Measurements from ENCODE around the gene HOXD13.

HOXD13 gene

DNA sequence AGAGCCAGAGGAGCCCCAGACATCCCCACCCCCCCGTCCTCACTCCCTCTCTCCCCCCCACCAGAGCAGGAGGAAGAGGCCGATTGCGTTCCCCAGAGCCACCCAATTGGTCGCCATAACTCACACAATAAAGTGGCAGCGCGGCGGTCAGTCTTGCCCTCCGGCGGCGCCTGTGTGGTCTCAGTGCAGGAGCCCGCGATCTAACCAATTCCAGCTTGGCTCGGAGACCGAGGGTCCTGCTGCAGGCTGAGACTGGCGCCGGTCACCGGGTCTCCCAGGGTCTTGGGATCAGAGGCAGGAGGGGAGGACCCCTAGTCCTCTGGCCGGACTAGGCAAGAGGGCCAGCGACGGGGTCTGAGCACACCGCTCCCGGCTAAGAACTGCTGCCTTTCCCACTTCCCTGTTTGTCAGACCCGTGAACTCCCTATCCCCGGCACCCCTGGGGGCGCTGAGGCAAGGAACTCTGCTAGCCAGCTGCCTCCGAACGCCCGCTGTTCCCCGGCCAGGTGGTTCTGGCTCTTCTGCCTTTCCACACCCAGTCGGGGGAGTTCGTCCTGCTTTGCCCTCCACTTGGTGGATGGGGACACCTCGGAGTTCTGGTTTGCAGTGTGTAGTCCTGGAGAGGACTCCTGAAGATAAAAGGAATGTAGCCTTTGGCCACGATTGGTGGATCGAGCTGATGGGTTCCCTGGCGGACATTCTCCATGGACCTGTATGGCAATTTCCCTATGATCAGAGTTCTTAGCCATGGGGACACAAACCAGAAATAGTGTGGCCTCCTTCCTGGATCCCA lies 6.0 kb downstream of the HOXD13 start:
- no peak overlapping the region for H3K9ac ChIP-seq (ENCODE audit: low read length)
- peaks cover 98% of the 10 kb centered on the region for H3K27me3 ChIP-seq (replicated peaks; ENCODE audit: control insufficient read depth, insufficient read depth, low read length)
- peaks cover 19% of the 10 kb centered on the region for H3K9me3 ChIP-seq (ENCODE audit: control insufficient read depth, low read length)
- H3K4me1 ChIP-seq (ENCODE audit: control insufficient read depth, insufficient read depth, low read length): peaks cover 10% of the 10 kb centered on the region
- H3K36me3 ChIP-seq (ENCODE audit: control insufficient read depth, insufficient read depth, low read length, severe bottlenecking): no peaks in the 10 kb centered on the region
- no peak for DNase-seq (ENCODE audit: low read depth)
- H3K4me3 ChIP-seq (ENCODE audit: low read length): no peak overlapping the region

DNA sequence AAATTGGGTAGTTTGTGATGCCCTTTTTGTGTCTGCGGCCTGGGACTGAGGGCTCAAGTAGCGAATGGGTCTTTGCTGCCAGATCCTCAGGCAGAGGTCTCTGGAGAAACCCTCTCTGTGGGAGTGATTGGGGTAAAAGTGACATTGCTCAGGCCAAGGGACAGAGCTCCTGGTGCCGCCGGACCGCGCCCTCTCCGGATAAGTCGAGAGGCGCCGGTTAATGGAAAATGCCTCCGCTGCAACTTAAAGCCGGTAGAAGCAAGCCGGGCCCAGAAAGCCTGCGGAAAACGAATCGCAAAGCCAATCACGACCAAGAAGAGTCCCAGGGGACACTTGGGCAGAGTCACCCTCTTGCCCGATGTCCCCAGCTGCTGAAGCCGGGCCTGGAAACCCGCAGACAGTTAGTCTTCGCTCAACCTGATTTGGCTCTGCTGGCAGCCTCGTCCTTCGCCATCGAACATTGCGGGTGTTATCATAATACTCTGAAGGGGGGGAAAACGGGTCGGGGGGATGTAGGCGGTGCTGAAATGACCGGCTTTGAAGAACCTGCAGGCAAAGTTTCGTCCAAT lies 6.7 kb downstream of the HOXD13 start:
- peaks cover 18% of the 10 kb centered on the region for H3K9me3 ChIP-seq (ENCODE audit: control insufficient read depth, low read length)
- no peaks in the 10 kb centered on the region for H3K36me3 ChIP-seq (ENCODE audit: control insufficient read depth, insufficient read depth, low read length, severe bottlenecking)
- no peak for DNase-seq (ENCODE audit: low read depth)
- H3K27me3 ChIP-seq (replicated peaks; ENCODE audit: control insufficient read depth, insufficient read depth, low read length): peaks cover 97% of the 10 kb centered on the region
- peaks cover 17% of the 10 kb centered on the region for H3K4me1 ChIP-seq (ENCODE audit: control insufficient read depth, insufficient read depth, low read length)
- no peak overlapping the region for H3K4me3 ChIP-seq (ENCODE audit: low read length)
- no peak overlapping the region for H3K9ac ChIP-seq (ENCODE audit: low read length)

DNA sequence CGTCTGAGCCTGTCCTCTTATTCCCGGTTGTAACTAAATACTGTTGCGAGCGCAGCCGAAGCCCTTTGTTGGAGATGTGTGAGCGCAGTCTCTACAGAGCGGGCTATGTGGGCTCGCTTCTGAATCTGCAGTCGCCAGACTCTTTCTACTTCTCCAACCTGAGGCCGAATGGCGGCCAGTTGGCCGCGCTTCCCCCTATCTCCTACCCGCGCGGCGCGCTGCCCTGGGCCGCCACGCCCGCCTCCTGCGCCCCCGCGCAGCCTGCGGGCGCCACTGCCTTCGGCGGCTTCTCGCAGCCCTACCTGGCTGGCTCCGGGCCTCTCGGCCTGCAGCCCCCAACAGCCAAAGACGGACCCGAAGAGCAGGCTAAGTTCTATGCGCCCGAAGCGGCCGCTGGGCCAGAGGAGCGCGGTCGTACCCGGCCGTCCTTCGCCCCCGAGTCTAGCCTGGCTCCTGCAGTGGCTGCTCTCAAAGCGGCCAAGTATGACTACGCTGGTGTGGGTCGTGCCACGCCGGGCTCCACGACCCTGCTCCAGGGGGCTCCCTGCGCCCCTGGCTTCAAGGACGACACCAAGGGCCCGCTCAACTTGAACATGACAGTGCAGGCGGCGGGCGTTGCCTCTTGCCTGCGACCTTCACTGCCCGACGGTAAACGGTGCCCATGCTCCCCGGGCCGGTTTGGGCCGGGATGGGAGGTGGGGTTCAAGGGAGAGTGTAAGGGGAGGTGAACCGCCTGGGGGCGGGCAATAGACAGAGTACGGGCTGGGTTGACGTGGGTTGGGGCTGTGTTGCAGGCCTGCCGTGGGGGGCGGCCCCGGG lies 7.4 kb downstream of the HOXD13 start, which contains the start of gene HOXD12:
Gene HOXD12 (plus strand): TSS at position 68 of the 819 bp plus-strand sequence. CDS start 7 bp downstream, at position 75.
- peaks cover 91% of the 10 kb centered on the region for H3K27me3 ChIP-seq (replicated peaks; ENCODE audit: control insufficient read depth, insufficient read depth, low read length)
- no peak for DNase-seq (ENCODE audit: low read depth)
- H3K9me3 ChIP-seq (ENCODE audit: control insufficient read depth, low read length): peaks cover 13% of the 10 kb centered on the region
- H3K9ac ChIP-seq (ENCODE audit: low read length): no peak within 1 kb of the TSS
- no peak within 1 kb of the TSS for H3K4me3 ChIP-seq (ENCODE audit: low read length)
- H3K36me3 ChIP-seq (ENCODE audit: control insufficient read depth, insufficient read depth, low read length, severe bottlenecking): no peaks in the 10 kb centered on the region
- peaks cover 23% of the 10 kb centered on the region for H3K4me1 ChIP-seq (ENCODE audit: control insufficient read depth, insufficient read depth, low read length)

DNA sequence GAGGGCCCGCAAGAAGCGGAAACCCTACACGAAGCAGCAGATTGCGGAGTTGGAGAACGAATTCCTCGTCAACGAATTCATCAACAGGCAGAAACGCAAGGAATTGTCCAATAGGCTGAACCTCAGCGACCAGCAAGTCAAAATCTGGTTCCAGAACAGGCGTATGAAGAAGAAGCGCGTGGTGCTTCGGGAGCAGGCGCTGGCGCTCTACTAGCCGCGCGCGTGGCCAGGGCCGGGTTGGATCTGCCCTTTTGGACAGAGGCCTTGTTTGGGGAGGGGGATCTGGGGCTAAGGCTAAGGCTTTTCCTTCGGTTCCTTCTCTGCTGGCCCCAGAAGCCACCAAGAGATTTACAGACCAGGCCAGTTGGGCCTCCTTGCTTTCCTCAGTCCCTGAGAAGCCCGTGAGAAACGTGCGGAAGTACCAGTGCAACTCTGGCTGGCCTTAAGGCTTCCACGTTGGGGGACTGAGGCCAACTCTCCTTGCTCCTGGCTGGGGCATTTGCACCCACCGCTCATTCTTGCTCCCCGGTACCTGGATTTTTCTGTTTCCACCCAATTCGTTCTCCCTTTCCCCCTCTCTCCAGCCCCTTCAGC lies 8.1 kb downstream of the HOXD13 start:
- Histone ChIP-seq H3K9ac (ENCODE audit: low read length) (no peak overlapping the region), H3K4me3 (ENCODE audit: low read length) (no peak overlapping the region), H3K4me1 (ENCODE audit: control insufficient read depth, insufficient read depth, low read length) (peaks cover 24% of the 10 kb centered on the region), H3K36me3 (ENCODE audit: control insufficient read depth, insufficient read depth, low read length, severe bottlenecking) (no peaks in the 10 kb centered on the region), H3K27me3 (replicated peaks; ENCODE audit: control insufficient read depth, insufficient read depth, low read length) (peaks cover 91% of the 10 kb centered on the region), H3K9me3 (ENCODE audit: control insufficient read depth, low read length) (peaks cover 13% of the 10 kb centered on the region)
- DNase-seq (ENCODE audit: low read depth): no peak

DNA sequence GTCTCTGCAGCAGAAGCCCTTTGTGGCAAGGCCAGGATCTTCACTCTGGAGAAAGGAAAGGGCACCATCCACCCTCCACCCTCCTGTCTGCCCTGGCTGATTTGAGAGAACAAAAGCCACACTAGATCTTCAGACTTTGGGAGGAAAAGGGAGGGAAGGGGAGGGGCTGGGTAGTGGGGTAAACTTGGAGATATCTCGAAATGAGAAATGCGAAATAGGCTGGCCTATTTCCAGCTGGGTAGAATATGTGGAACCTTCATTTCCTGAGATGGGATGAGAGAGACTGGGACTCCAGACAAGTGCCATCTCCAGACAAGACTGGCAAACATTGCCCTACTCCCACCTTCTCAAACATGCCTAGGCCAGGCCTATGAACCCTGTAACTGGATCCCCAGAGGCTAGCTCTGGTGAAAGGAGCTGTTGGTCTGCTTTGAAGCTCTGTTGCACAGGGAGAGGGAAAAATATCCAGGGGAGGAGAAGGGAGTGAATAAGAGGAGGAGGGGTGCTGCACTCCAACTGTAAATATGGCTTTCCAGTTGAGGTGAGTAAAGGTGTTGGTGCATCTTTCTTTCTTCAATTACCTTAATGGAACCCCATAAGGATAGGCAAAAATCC lies 8.8 kb downstream of the HOXD13 start:
- H3K9ac ChIP-seq (ENCODE audit: low read length): no peak overlapping the region
- peaks cover 24% of the 10 kb centered on the region for H3K4me1 ChIP-seq (ENCODE audit: control insufficient read depth, insufficient read depth, low read length)
- DNase-seq (ENCODE audit: low read depth): no peak
- no peaks in the 10 kb centered on the region for H3K36me3 ChIP-seq (ENCODE audit: control insufficient read depth, insufficient read depth, low read length, severe bottlenecking)
- no peak overlapping the region for H3K4me3 ChIP-seq (ENCODE audit: low read length)
- peaks cover 13% of the 10 kb centered on the region for H3K9me3 ChIP-seq (ENCODE audit: control insufficient read depth, low read length)
- H3K27me3 ChIP-seq (replicated peaks; ENCODE audit: control insufficient read depth, insufficient read depth, low read length): peaks cover 87% of the 10 kb centered on the region

DNA sequence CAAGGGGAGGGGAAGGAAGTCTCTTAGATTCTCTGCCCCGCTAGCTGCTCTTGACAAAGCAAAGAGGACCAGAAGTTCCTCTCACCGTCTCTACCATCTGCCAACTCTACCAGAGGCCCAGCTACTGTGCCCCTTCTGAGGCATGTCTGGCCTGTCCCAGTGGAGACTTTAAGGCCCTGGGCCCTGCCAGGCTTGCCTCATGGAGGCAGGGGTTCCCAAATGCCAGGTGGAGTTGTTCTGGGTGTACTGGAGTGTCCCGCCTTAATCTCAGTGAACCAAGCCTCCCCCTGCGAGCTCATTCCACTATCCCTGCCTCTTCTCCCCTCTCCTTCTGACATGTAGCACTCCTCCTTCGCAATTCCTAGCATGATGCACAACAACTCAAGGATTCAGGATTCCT lies 9.3 kb downstream of the HOXD13 start:
- Histone ChIP-seq H3K4me3 (ENCODE audit: low read length) (no peak overlapping the region), H3K4me1 (ENCODE audit: control insufficient read depth, insufficient read depth, low read length) (peaks cover 24% of the 10 kb centered on the region), H3K9me3 (ENCODE audit: control insufficient read depth, low read length) (peaks cover 13% of the 10 kb centered on the region), H3K36me3 (ENCODE audit: control insufficient read depth, insufficient read depth, low read length, severe bottlenecking) (no peaks in the 10 kb centered on the region), H3K9ac (ENCODE audit: low read length) (no peak overlapping the region), H3K27me3 (replicated peaks; ENCODE audit: control insufficient read depth, insufficient read depth, low read length) (peaks cover 82% of the 10 kb centered on the region)
- DNase-seq (ENCODE audit: low read depth): no peak

DNA sequence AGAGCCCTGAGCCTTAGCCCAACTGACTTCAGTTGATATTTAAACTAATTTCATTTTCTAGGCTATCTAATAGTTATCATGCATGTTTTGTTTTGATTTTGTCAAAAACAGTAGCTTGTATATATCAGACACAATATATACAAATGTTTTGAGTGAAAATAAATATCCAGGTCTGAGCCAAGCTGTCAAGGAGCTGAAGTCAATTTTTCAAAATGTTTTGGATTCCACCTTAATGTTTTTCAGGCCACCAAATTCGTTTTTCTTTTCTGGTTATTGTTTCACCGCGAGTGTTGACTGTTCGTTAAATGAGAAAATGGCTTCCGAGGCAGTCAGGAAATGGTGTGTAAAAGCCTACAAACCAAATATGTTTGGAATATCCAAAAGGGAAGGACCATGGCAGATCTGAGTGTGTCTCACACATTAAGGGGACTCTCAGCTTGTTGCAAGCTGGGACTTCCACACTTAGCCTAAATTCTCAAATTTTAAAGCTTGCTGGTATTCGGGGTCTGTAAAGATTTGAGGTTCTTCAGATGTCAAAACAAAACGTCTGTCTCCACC lies 9.9 kb downstream of the HOXD13 start:
- no peaks in the 10 kb centered on the region for H3K36me3 ChIP-seq (ENCODE audit: control insufficient read depth, insufficient read depth, low read length, severe bottlenecking)
- no peak overlapping the region for H3K9ac ChIP-seq (ENCODE audit: low read length)
- H3K4me3 ChIP-seq (ENCODE audit: low read length): no peak overlapping the region
- DNase-seq (ENCODE audit: low read depth): no peak
- peaks cover 79% of the 10 kb centered on the region for H3K27me3 ChIP-seq (replicated peaks; ENCODE audit: control insufficient read depth, insufficient read depth, low read length)
- H3K9me3 ChIP-seq (ENCODE audit: control insufficient read depth, low read length): peaks cover 13% of the 10 kb centered on the region
- peaks cover 21% of the 10 kb centered on the region for H3K4me1 ChIP-seq (ENCODE audit: control insufficient read depth, insufficient read depth, low read length)

DNA sequence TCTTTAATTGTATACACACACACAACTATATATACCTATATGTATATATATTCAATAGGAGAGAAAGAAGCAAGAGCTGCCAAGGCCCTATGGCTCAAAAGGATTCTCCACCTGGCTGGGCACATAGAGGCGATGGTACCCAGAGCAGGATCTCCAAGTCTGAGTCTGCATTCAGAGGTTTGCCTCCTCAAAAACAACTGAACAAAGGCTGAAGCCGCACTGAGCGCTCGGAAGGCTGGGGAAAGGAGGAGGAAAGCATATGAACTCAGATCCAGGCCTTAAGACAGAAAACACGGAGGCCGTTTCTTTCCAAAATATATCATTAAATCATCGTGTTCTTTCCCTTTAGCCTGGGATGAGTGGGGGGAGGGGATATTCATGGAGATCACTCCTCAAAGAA lies 10.7 kb downstream of the HOXD13 start:
- Histone ChIP-seq H3K36me3 (ENCODE audit: control insufficient read depth, insufficient read depth, low read length, severe bottlenecking) (no peaks in the 10 kb centered on the region), H3K4me3 (ENCODE audit: low read length) (no peak overlapping the region), H3K27me3 (replicated peaks; ENCODE audit: control insufficient read depth, insufficient read depth, low read length) (peaks cover 72% of the 10 kb centered on the region), H3K4me1 (ENCODE audit: control insufficient read depth, insufficient read depth, low read length) (peaks cover 15% of the 10 kb centered on the region), H3K9me3 (ENCODE audit: control insufficient read depth, low read length) (peaks cover 13% of the 10 kb centered on the region), H3K9ac (ENCODE audit: low read length) (no peak overlapping the region)
- DNase-seq (ENCODE audit: low read depth): no peak

DNA sequence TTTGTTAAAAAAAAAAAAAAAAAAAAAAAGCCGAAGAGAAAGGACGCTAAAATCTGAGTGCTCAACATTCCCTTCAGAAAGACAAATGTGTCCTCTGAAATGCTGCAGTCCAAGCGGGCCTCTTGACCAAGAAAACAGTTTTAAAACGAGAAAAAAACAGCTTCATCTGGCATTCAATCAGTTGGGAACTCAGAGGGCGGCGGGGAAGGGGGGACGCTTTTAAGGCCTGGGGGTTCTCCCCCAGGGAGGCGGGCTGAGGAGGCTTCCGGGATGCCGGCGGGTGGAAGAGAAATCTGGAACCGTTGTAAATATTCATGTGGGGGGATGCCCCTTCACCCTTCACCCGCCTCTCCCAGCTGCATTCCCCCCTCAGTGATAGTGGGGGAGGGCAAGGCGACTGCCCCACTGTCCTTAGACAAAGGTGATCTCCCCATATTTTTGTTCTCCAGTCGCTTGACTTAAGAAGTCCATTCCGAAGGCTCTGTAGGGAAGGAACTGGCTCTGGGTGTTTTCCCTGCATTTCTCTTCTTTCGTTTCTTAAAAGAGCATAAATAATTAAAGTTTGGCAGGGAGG lies 11.3 kb downstream of the HOXD13 start:
- Histone ChIP-seq H3K9me3 (ENCODE audit: control insufficient read depth, low read length) (peaks cover 13% of the 10 kb centered on the region), H3K4me3 (ENCODE audit: low read length) (peak overlapping the region; percentile 75)

DNA sequence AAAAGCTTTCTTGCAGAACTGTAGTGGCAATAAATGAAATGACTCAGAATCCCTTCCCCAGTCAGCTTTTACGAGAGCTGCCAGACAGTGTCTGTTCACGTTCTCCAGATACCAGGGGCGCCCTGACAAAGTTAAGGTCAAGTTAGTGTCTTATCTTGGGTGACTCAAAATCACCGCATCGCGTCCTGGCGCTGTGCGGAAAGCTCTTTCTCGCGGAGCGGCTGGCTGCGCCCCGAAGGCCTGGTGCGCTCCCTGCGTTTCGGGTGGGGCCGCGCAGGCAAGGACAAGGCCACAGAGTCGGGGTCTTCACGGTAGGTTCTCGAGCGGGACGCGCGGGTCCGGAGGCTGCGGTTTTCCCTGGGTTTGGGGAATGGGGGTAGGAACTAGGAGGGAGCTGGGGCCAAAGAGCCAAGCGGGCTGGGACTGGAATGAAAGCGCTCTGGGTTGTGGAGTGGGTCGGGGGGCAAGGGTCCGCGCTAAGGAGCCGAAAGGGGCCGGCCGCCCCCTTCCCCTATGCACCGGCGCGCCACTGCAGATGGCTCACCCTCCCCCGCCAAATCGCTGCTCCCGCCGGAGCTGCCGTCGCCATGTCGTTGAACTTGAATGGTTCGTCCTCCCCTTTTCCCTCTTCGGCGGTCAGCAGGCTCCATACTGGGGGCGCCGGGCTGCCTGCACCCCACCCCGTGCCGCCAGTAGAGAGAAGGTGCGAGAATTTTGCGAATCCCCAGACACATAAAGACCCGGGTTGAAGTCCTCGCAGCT lies 12.0 kb downstream of the HOXD13 start:
- Histone ChIP-seq H3K4me1 (ENCODE audit: control insufficient read depth, insufficient read depth, low read length) (peaks cover 15% of the 10 kb centered on the region), H3K4me3 (ENCODE audit: low read length) (peak overlapping the region; percentile 75)
- no peak for DNase-seq (ENCODE audit: low read depth)

More for the DNA sequence above, 11.3 kb downstream of the HOXD13 start:
- H3K36me3 ChIP-seq (ENCODE audit: control insufficient read depth, insufficient read depth, low read length, severe bottlenecking): no peaks in the 10 kb centered on the region
- H3K4me1 ChIP-seq (ENCODE audit: control insufficient read depth, insufficient read depth, low read length): peaks cover 15% of the 10 kb centered on the region
- H3K27me3 ChIP-seq (replicated peaks; ENCODE audit: control insufficient read depth, insufficient read depth, low read length): peaks cover 67% of the 10 kb centered on the region
- peak overlapping the region; percentile 6 for H3K9ac ChIP-seq (ENCODE audit: low read length)
- DNase-seq (ENCODE audit: low read depth): no peak

More for the DNA sequence above, 12.0 kb downstream of the HOXD13 start:
- H3K9ac ChIP-seq (ENCODE audit: low read length): peak overlapping the region; percentile 54
- H3K27me3 ChIP-seq (replicated peaks; ENCODE audit: control insufficient read depth, insufficient read depth, low read length): peaks cover 67% of the 10 kb centered on the region
- H3K9me3 ChIP-seq (ENCODE audit: control insufficient read depth, low read length): peaks cover 10% of the 10 kb centered on the region
- H3K36me3 ChIP-seq (ENCODE audit: control insufficient read depth, insufficient read depth, low read length, severe bottlenecking): no peaks in the 10 kb centered on the region
